ENCODE results near the gene ZNF385B. TPM values are rescaled to one million over a fixed set of nuclear protein-coding genes. Genes with fewer than 3 reads are reported as not detected.

ZNF385B gene
- total and polyA plus RNA-seq, 3 donors from 2014 or later = 28.1 to 40.3 (median 37.4) TPM

GRCh38 chr2:179594268-179595112, 266.9 kb downstream of the ZNF385B start:
- no peaks in the 10 kb centered on the region for H3K27me3 ChIP-seq
- no peak overlapping the region for H3K4me3 ChIP-seq
- 93 to 94% methylated on average over 2 of the region's 2 CpGs for WGBS, 2 donors
- H3K9me3 ChIP-seq = no peaks in the 10 kb centered on the region
- TF ChIP-seq POLR2A (IDR thresholded peaks at IDR 0.05) (no peak), CTCF (IDR thresholded peaks at IDR 0.05) (no peak)
- no peaks in the 10 kb centered on the region for H3K36me3 ChIP-seq (ENCODE audit: low read depth, missing control alignments)
- no peak for DNase-seq
- no peak overlapping the region for H3K27ac ChIP-seq
- intact Hi-C loops (cut with DNase I; ENCODE audit: low total_unique reads) = no loop called here
- no peaks in the 10 kb centered on the region for H3K4me1 ChIP-seq

- WGBS, 2 donors = 94% methylated on average over 3 of the region's 3 CpGs
- Histone ChIP-seq H3K27ac (no peak overlapping the region), H3K27me3 (no peaks in the 10 kb centered on the region), H3K4me3 (no peak overlapping the region), H3K4me1 (no peaks in the 10 kb centered on the region), H3K36me3 (ENCODE audit: low read depth, missing control alignments) (no peaks in the 10 kb centered on the region), H3K9me3 (no peaks in the 10 kb centered on the region)
- intact Hi-C loops (cut with DNase I; ENCODE audit: low total_unique reads) = no loop called here
- no peak for DNase-seq
- no peak for TF ChIP-seq POLR2A (IDR thresholded peaks at IDR 0.05)
- TF ChIP-seq CTCF (IDR thresholded peaks at IDR 0.05) = no peak
Observed at GRCh38 chr2:179593323-179593722, 268.1 kb downstream of the ZNF385B start.

- H3K9me3 ChIP-seq = no peaks in the 10 kb centered on the region
- no peak for DNase-seq
- H3K36me3 ChIP-seq (ENCODE audit: low read depth, missing control alignments) = no peaks in the 10 kb centered on the region
- H3K4me1 ChIP-seq = no peaks in the 10 kb centered on the region
- H3K27me3 ChIP-seq = no peaks in the 10 kb centered on the region
- WGBS, 2 donors = 87 to 91% methylated on average over 7 of the region's 7 CpGs
- H3K4me3 ChIP-seq = no peak overlapping the region
- TF ChIP-seq POLR2A (IDR thresholded peaks at IDR 0.05) (no peak), CTCF (IDR thresholded peaks at IDR 0.05) (no peak)
- no peak overlapping the region for H3K27ac ChIP-seq
- intact Hi-C loops (cut with DNase I; ENCODE audit: low total_unique reads) = no loop called here
Observed at GRCh38 chr2:179592167-179592936, 269.1 kb downstream of the ZNF385B start.

GRCh38 chr2:179591690-179592089, 269.7 kb downstream of the ZNF385B start:
- H3K4me1 ChIP-seq = no peaks in the 10 kb centered on the region
- H3K4me3 ChIP-seq = no peak overlapping the region
- H3K36me3 ChIP-seq (ENCODE audit: low read depth, missing control alignments) = no peaks in the 10 kb centered on the region
- no peaks in the 10 kb centered on the region for H3K27me3 ChIP-seq
- no peak overlapping the region for H3K27ac ChIP-seq
- WGBS, 2 donors = 100% methylated on average over 1 of the region's 1 CpG
- DNase-seq = no peak
- intact Hi-C loops (cut with DNase I; ENCODE audit: low total_unique reads) = no loop called here
- TF ChIP-seq CTCF (IDR thresholded peaks at IDR 0.05) (no peak), POLR2A (IDR thresholded peaks at IDR 0.05) (no peak)
- H3K9me3 ChIP-seq = no peaks in the 10 kb centered on the region
